H9 (cell line): Measurements from ENCODE around the gene KPNA1. TPM values are rescaled to one million over a fixed set of nuclear protein-coding genes. Genes with fewer than 3 reads are reported as not detected.

Experiments used
- DNase-seq: peaks from one replicate; pipeline ENCODE4 v3.0.0-alpha.2; 2017
- H2AFZ ChIP-seq: one replicate; pipeline ENCODE4 v1.6.1; 2013; ENCODE audit warnings: mild to moderate bottlenecking, low read length, control low read depth, moderate library complexity
- H2AK5ac ChIP-seq: 2 replicates; pipeline ENCODE4 v1.6.1; 2013; ENCODE audit warnings: low read length, control low read depth, mixed read lengths; ENCODE audit not compliant: insufficient read length
- H2BK120ac ChIP-seq: one replicate; pipeline ENCODE4 v1.6.1; 2013; ENCODE audit warnings: low read depth, mild to moderate bottlenecking, low read length, control low read depth, inconsistent platforms; ENCODE audit not compliant: poor library complexity, severe bottlenecking
- H2BK12ac ChIP-seq: 2 replicates; pipeline ENCODE4 v1.6.1; 2013; ENCODE audit warnings: low read length, control low read depth, mixed read lengths, low read depth; ENCODE audit not compliant: insufficient read length
- H2BK15ac ChIP-seq: 2 replicates; pipeline ENCODE4 v1.6.1; 2013; ENCODE audit warnings: low read depth, low read length, control low read depth
- H2BK20ac ChIP-seq: one replicate; pipeline ENCODE4 v1.6.1; 2013; ENCODE audit warnings: low read depth, mild to moderate bottlenecking, low read length, control low read depth, inconsistent platforms; ENCODE audit not compliant: poor library complexity, severe bottlenecking
- H2BK5ac ChIP-seq: 2 replicates; pipeline ENCODE4 v1.6.1; 2013; ENCODE audit warnings: low read length, control low read depth, mixed read lengths; ENCODE audit not compliant: insufficient read length
- H3K14ac ChIP-seq: 2 replicates; pipeline ENCODE4 v1.6.1; 2013; ENCODE audit warnings: low read length, control low read depth; ENCODE audit not compliant: insufficient read depth
- H3K18ac ChIP-seq: 2 replicates; pipeline ENCODE4 v1.6.1; 2013; ENCODE audit warnings: low read depth, mild to moderate bottlenecking, mixed read lengths, low read length, control low read depth; ENCODE audit not compliant: insufficient read length
- H3K23ac ChIP-seq: 2 replicates; pipeline ENCODE4 v1.6.1; 2013; ENCODE audit warnings: low read length, control low read depth, mixed read lengths, low read depth; ENCODE audit not compliant: insufficient read length
- H3K23me2 ChIP-seq: 2 replicates; pipeline ENCODE4 v1.6.1; 2013; ENCODE audit warnings: low read depth, mild to moderate bottlenecking, mixed read lengths, low read length, control low read depth; ENCODE audit not compliant: insufficient read length, poor library complexity, severe bottlenecking
- H3K27ac ChIP-seq: 2 replicates; pipeline ENCODE4 v1.5.1; 2013; ENCODE audit warnings: low read length, control low read depth, mixed read lengths, low read depth; ENCODE audit not compliant: insufficient read length
- H3K27me3 ChIP-seq: 2 replicates; pipeline ENCODE4 v1.6.1; 2013; ENCODE audit warnings: low read length, control low read depth, inconsistent platforms; ENCODE audit not compliant: insufficient read depth
- H3K4ac ChIP-seq: 2 replicates; pipeline ENCODE4 v1.6.1; 2013; ENCODE audit warnings: low read depth, mild to moderate bottlenecking, control low read depth, inconsistent platforms, low read length, moderate library complexity
- H3K4me1 ChIP-seq: 2 replicates; pipeline ENCODE4 v1.6.1; 2013; ENCODE audit warnings: low read length, control low read depth, inconsistent platforms; ENCODE audit not compliant: insufficient read depth
- H3K4me2 ChIP-seq: 2 replicates; pipeline ENCODE4 v1.6.1; 2013; ENCODE audit warnings: low read length, control low read depth, mixed read lengths; ENCODE audit not compliant: insufficient read length, insufficient read depth
- H3K56ac ChIP-seq: 2 replicates; pipeline ENCODE4 v1.6.1; 2013; ENCODE audit warnings: low read depth, mild to moderate bottlenecking, mixed read lengths, low read length, control low read depth; ENCODE audit not compliant: insufficient read length
- H3K79me1 ChIP-seq: 2 replicates; pipeline ENCODE4 v1.6.1; 2013; ENCODE audit warnings: low read depth, mild to moderate bottlenecking, moderate library complexity, low read length, control low read depth, inconsistent platforms; ENCODE audit not compliant: insufficient read depth, poor library complexity, severe bottlenecking
- H3K79me2 ChIP-seq: 2 replicates; pipeline ENCODE4 v1.6.1; 2013; ENCODE audit warnings: low read length, control low read depth, inconsistent platforms; ENCODE audit not compliant: insufficient read depth
- H3K9ac ChIP-seq: 2 replicates; pipeline ENCODE4 v1.6.1; 2013; ENCODE audit warnings: low read length, control low read depth, mixed read lengths; ENCODE audit not compliant: insufficient read length; ENCODE audit errors: extremely low read depth
- H3K9me3 ChIP-seq: one replicate; pipeline ENCODE4 v1.6.1; 2013; ENCODE audit warnings: low read depth, low read length, inconsistent platforms; ENCODE audit not compliant: control insufficient read depth
- H3T11ph ChIP-seq: one replicate; pipeline ENCODE4 v1.6.1; 2013; ENCODE audit warnings: mild to moderate bottlenecking, low read length, control low read depth, inconsistent platforms
- H4K20me1 ChIP-seq: one replicate; pipeline ENCODE4 v1.6.1; 2013; ENCODE audit not compliant: control insufficient read depth, insufficient read length, insufficient read depth
- H4K5ac ChIP-seq: 2 replicates; pipeline ENCODE4 v1.6.1; 2013; ENCODE audit warnings: low read depth, mild to moderate bottlenecking, mixed read lengths, low read length, control low read depth; ENCODE audit not compliant: insufficient read length
- H4K8ac ChIP-seq: replicated peaks from 2 replicates; pipeline ENCODE4 v1.6.1; 2013; ENCODE audit warnings: low read length, control low read depth, mixed read lengths, low read depth; ENCODE audit not compliant: insufficient read length
- H4K91ac ChIP-seq: 2 replicates; pipeline ENCODE4 v1.6.1; 2013; ENCODE audit warnings: low read depth, mild to moderate bottlenecking, moderate library complexity, mixed read lengths, low read length, control low read depth; ENCODE audit not compliant: insufficient read length
- H3K27ac Mint-ChIP-seq, 3 experiments: 2 replicates in 2 of 3; 3 replicates in 1 of 3; pipeline ENCODE4 v1.8.0; 2020 to 2021; ENCODE audit warnings: mixed read lengths in 3 of 3, mild to moderate bottlenecking in 1 of 3, moderate library complexity in 1 of 3
- H3K27me3 Mint-ChIP-seq: 2 replicates; pipeline ENCODE4 v1.8.0; 2021; ENCODE audit warnings: low read depth, mild to moderate bottlenecking, moderate library complexity, mixed read lengths
- H3K36me3 Mint-ChIP-seq, 3 experiments: 2 replicates in 2 of 3; 3 replicates in 1 of 3; pipeline ENCODE4 v1.8.0; 2020 to 2021; ENCODE audit warnings: low read depth in 3 of 3, mixed read lengths in 3 of 3; ENCODE audit not compliant: insufficient read depth in 1 of 3
- H3K4me1 Mint-ChIP-seq, 2 experiments: 2 replicates each; pipeline ENCODE4 v1.8.0; 2020; ENCODE audit warnings: mixed read lengths in 2 of 2
- H3K4me3 Mint-ChIP-seq, 2 experiments: 2 replicates in 1 of 2; 3 replicates in 1 of 2; pipeline ENCODE4 v1.8.0; 2020 to 2021; ENCODE audit warnings: mild to moderate bottlenecking in 2 of 2, mixed read lengths in 2 of 2, moderate library complexity in 1 of 2
- H3K9me3 Mint-ChIP-seq, 2 experiments: 2 replicates in 1 of 2; 3 replicates in 1 of 2; pipeline ENCODE4 v1.8.0; 2020; ENCODE audit warnings: mild to moderate bottlenecking in 2 of 2, mixed read lengths in 2 of 2, moderate library complexity in 1 of 2
- CTCF ChIP-seq: fragments of 200-600 bp; sonication (generic); conservative IDR thresholded peaks from 3 replicates; pipeline ENCODE4 v1.8.0; 2021; ENCODE audit warnings: antibody characterized with exemption, mild to moderate bottlenecking
- WGBS: extraction: QIAGEN DNeasy Blood & Tissue Kit; methylation state at CpG from one replicate; pipeline ENCODE4 v1.1.7; 2013; ENCODE audit warnings: missing lambda C conversion rate, low lambda C conversion rate, mixed read lengths; ENCODE audit not compliant: insufficient read length; ENCODE audit errors: extremely low coverage; 5-methylcytosine and 5-hydroxymethylcytosine counted together
- total RNA-seq: library from RNA; stranded (reverse); gene quantifications from 2 replicates; pipeline ENCODE4 v1.2.1, GENCODE V29; 2021

The KPNA1 gene
- total RNA-seq, 1 experiment from 2014 or later: 71.7 TPM

DNA sequence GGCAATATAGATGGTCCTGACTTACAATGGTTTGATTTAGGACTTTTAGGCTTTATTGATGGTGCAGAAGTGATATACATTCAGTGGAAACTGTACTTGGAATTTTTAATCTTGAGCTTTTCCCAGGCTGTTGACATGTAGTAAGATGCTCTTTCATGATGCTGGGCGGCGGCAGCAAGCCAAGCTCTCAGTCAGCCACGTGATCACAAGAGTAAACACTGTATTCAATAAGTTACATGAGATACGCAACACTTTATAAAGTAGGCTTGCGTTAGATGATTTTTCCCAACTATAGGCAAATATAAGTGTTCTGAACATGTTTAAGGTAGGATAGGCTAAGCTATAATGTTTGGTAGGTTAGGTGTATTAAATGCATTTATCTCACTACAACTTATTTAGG is 31.4 kb upstream of the KPNA1 start:
- H3K36me3 Mint-ChIP-seq: peaks cover 0 to 3% (median 0%) of the 10 kb centered on the region in 3 experiments; a peak in 1 of 7 replicates
- WGBS: no CpG with 5 or more reads among the region's 5 CpGs

More for the DNA sequence above, 31.4 kb upstream of the KPNA1 start:
- no peak for TF ChIP-seq CTCF
- Histone ChIP-seq H3K56ac (no peak overlapping the region), H2BK12ac (no peak overlapping the region), H3K27me3 (no peaks in the 10 kb centered on the region), H3K14ac (no peak overlapping the region), H2BK5ac (no peak overlapping the region), H2BK20ac (no peak overlapping the region), H3K4me2 (no peak overlapping the region), H3K23me2 (no peaks in the 10 kb centered on the region), H3K23ac (no peak overlapping the region), H3K18ac (no peak overlapping the region), H4K20me1 (no peaks in the 10 kb centered on the region), H3K9ac (no peak overlapping the region), H3K4me1 (no peaks in the 10 kb centered on the region; the same call in 1 of the 2 replicates), H3K27ac (no peak overlapping the region), H3K9me3 (no peaks in the 10 kb centered on the region), H4K8ac (no peak overlapping the region), H3K79me2 (no peaks in the 10 kb centered on the region), H2BK15ac (no peak overlapping the region), H2AK5ac (no peak overlapping the region), H4K5ac (no peak overlapping the region), H2BK120ac (no peak overlapping the region), H3T11ph (no peak overlapping the region), H4K91ac (no peak overlapping the region), H3K79me1 (no peaks in the 10 kb centered on the region), H3K4ac (no peak overlapping the region), H2AFZ (no peak overlapping the region)
- H3K9me3 Mint-ChIP-seq: no peaks in the 10 kb centered on the region
- no peaks in the 10 kb centered on the region for H3K27me3 Mint-ChIP-seq
- H3K4me1 Mint-ChIP-seq: no peaks in the 10 kb centered on the region; a peak in 2 of 4 replicates
- H3K27ac Mint-ChIP-seq: no peak overlapping the region
- no peak for DNase-seq
- no peak overlapping the region for H3K4me3 Mint-ChIP-seq
